Activated CD8-positive, alpha-beta T cell treated with anti-CD3 and anti-CD28 coated beads for 36 hours (primary cell): ENCODE measurements around the gene HVCN1. TPM values are rescaled to one million over a fixed set of nuclear protein-coding genes. Genes with fewer than 3 reads are reported as not detected.

Experiments used
- ATAC-seq: fragments of 200-7000 bp; cut with Tn5 transposase; one replicate; pipeline ENCODE4 v1.10.0; 2021; ENCODE audit warnings: mild to moderate bottlenecking, moderate library complexity
- CTCF ChIA-PET: fragments of 350-600 bp; sonication (Branson Sonifier 250); formaldehyde crosslinking; loops from one replicate; lab custom pipeline; 2021; ENCODE audit warnings: antibody characterized with exemption; lab: Charles Lee
- POLR2A ChIA-PET: fragments of 350-600 bp; sonication (Branson Sonifier 250); formaldehyde crosslinking; loops from one replicate; lab custom pipeline; 2021; ENCODE audit warnings: antibody characterized with exemption; lab: Charles Lee
- DNase-seq: peaks from one replicate; pipeline ENCODE4 v3.0.0-alpha.2; 2020
- H3K27ac Mint-ChIP-seq: one replicate; pipeline ENCODE4 v1.8.0; 2021; ENCODE audit warnings: mild to moderate bottlenecking, mixed read lengths
- H3K27me3 Mint-ChIP-seq: one replicate; pipeline ENCODE4 v1.8.0; 2021; ENCODE audit warnings: mixed read lengths
- H3K36me3 Mint-ChIP-seq: one replicate; pipeline ENCODE4 v1.8.0; 2021; ENCODE audit warnings: low read depth, mixed read lengths
- H3K4me1 Mint-ChIP-seq: one replicate; pipeline ENCODE4 v1.8.0; 2021; ENCODE audit warnings: low read depth, mixed read lengths
- H3K4me3 Mint-ChIP-seq: one replicate; pipeline ENCODE4 v1.8.0; 2021; ENCODE audit warnings: mild to moderate bottlenecking, moderate library complexity, mixed read lengths
- H3K9me3 Mint-ChIP-seq: one replicate; pipeline ENCODE4 v1.8.0; 2021; ENCODE audit warnings: mixed read lengths
- CTCF ChIP-seq: fragments of 200-600 bp; IDR thresholded peaks from one replicate; pipeline ENCODE4 v1.8.0; 2022; ENCODE audit warnings: antibody characterized with exemption, mild to moderate bottlenecking
- intact Hi-C: fragments of 100-400 bp; cut with micrococcal nuclease; formaldehyde crosslinking; loops from one replicate; pipeline ENCODE4 v1.10.0; 2022
- total RNA-seq, 2 experiments: library from RNA; stranded (reverse); gene quantifications; one replicate each; pipeline ENCODE4 v1.2.3, GENCODE V29; 2021

HVCN1 gene
- total RNA-seq, 2 experiments from 2014 or later: 23.0 to 24.2 TPM

GRCh38 chr12:110619534-110619953 is 69.4 kb downstream of the HVCN1 start:
- ChIA-PET POLR2A (interaction anchor here (0.6 to 1.1 kb wide), 2 partner anchors 31 to 114 kb away, joined by 3 read pairs; no protein-coding TSS in a partner anchor), CTCF (interaction anchor here (0.6 to 2.1 kb wide), 27 partner anchors 12 to 275 kb away, joined by 3 to 13 read pairs (median 3); no protein-coding TSS in a partner anchor)
- H3K36me3 Mint-ChIP-seq: peaks cover 2% of the 10 kb centered on the region
- intact Hi-C loops: loop anchor here (2.0 kb wide), 1 partner anchor 207 kb away; no protein-coding TSS in a partner anchor
- H3K4me1 Mint-ChIP-seq: peaks cover 21% of the 10 kb centered on the region
- H3K27me3 Mint-ChIP-seq: no peaks in the 10 kb centered on the region
- peak; percentile 43 for TF ChIP-seq CTCF
- H3K4me3 Mint-ChIP-seq: no peak overlapping the region
- ATAC-seq (peak; percentile 91), DNase-seq (peak; percentile 75)
- no peaks in the 10 kb centered on the region for H3K9me3 Mint-ChIP-seq
- H3K27ac Mint-ChIP-seq: peak overlapping the region; percentile 80

GRCh38 chr12:110616471-110617115 is 72.3 kb downstream of the HVCN1 start:
- Mint-ChIP-seq H3K4me3 (no peak overlapping the region), H3K4me1 (peaks cover 23% of the 10 kb centered on the region), H3K27ac (no peak overlapping the region), H3K36me3 (no peaks in the 10 kb centered on the region), H3K9me3 (no peaks in the 10 kb centered on the region), H3K27me3 (no peaks in the 10 kb centered on the region)
- ATAC-seq (no peak), DNase-seq (no peak)
- TF ChIP-seq CTCF: no peak
- POLR2A ChIA-PET: interaction anchor here (1.1 to 1.2 kb wide), 2 partner anchors 72 to 85 kb away, joined by 3 to 4 read pairs; no protein-coding TSS in a partner anchor
- CTCF ChIA-PET: interaction anchor here (1.1 to 7.0 kb wide), 5 partner anchors 15 to 211 kb away, joined by 3 to 53 read pairs (median 4); partner anchors contain the start of gene ARPC3
- intact Hi-C loops: no loop called here

GRCh38 chr12:110615171-110615570 is 73.7 kb downstream of the HVCN1 start:
- Mint-ChIP-seq H3K4me3 (peak overlapping the region; percentile 83), H3K36me3 (no peaks in the 10 kb centered on the region), H3K4me1 (peaks cover 21% of the 10 kb centered on the region), H3K27ac (no peak overlapping the region), H3K9me3 (no peaks in the 10 kb centered on the region), H3K27me3 (no peaks in the 10 kb centered on the region)
- ChIA-PET CTCF (interaction anchor here (0.6 to 7.0 kb wide), 7 partner anchors 9 to 212 kb away, joined by 3 to 53 read pairs (median 5); partner anchors contain the start of gene ARPC3), POLR2A (interaction anchor here (0.7 to 1.8 kb wide), 5 partner anchors 30 to 147 kb away, joined by 3 to 6 read pairs (median 4); partner anchors contain the start of genes FAM216A and GPN3)
- ATAC-seq: no peak
- DNase-seq: no peak
- no peak for TF ChIP-seq CTCF
- intact Hi-C loops: no loop called here

GRCh38 chr12:110613771-110614684 is 74.9 kb downstream of the HVCN1 start, which contains the start of gene TCTN1:
Gene TCTN1, plus strand, starts transcription at chr12:110614129. Its CDS starts 54 bp downstream, at chr12:110614183.
- H3K4me1 Mint-ChIP-seq: peaks cover 10% of the 10 kb centered on the region
- DNase-seq: peak; percentile 98
- intact Hi-C loops: no loop called here
- TF ChIP-seq CTCF: no peak
- no peaks in the 10 kb centered on the region for H3K36me3 Mint-ChIP-seq
- H3K27me3 Mint-ChIP-seq: no peaks in the 10 kb centered on the region
- no peaks in the 10 kb centered on the region for H3K9me3 Mint-ChIP-seq
- ATAC-seq: peak; percentile 100
- H3K4me3 Mint-ChIP-seq: peak within 1 kb of the TSS; percentile 83
- ChIA-PET CTCF (interaction anchor here (0.7 to 7.0 kb wide), 9 partner anchors 13 to 213 kb away, joined by 3 to 53 read pairs (median 4); partner anchors contain the start of gene ARPC3), POLR2A (interaction anchor here (0.6 to 1.8 kb wide), 14 partner anchors 8 to 164 kb away, joined by 3 to 7 read pairs (median 3); partner anchors contain the start of genes ARPC3, FAM216A and GPN3)
- peak within 1 kb of the TSS; percentile 86 for H3K27ac Mint-ChIP-seq
